ENCODE data around the gene PPM1A.

DNA sequence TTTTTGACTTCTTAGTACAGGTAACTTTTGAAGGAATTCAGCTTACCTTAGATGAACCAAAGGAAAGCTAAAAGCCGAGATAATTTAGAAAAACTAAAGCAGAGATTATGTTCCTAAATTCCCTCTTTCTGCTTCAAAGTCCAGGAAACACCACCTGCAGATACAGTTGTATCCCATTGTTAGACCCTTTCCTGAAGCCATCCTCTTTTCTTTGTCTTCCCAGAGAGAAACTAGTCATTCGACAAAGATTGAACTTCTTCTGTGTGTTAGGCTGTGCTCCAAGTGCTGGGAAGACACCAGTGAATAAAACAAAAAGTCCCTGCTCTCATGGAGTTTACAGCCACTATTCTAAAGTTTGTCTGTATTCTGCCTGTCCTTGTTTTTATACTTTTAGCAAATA lies 29.3 kb downstream of the PPM1A start:
- TF ChIP-seq CEBPB (IDR thresholded peaks at IDR 0.05) (no peak), TCF12 (IDR thresholded peaks at IDR 0.05; ENCODE audit: low read depth) (no peak), FOXM1 (IDR thresholded peaks at IDR 0.05; ENCODE audit: borderline replicate concordance, low read depth) (no peak)
